ENCODE results near the gene VANGL1. TPM values are rescaled to one million over a fixed set of nuclear protein-coding genes. Genes with fewer than 3 reads are reported as not detected.

VANGL1 gene
- total and polyA plus RNA-seq, 4 donors, result 2.5 to 6.8 (median 3.5) TPM

- no peaks in the 10 kb centered on the region for H3K27me3 ChIP-seq (ENCODE audit: control insufficient read depth in 4 of 4, insufficient read depth in 4 of 4, low read length in 3 of 4)
Observed at GRCh38 chr1:115649964-115650363, 8.2 kb downstream of the VANGL1 start.

More at GRCh38 chr1:115649964-115650363, 8.2 kb downstream of the VANGL1 start:
- Histone ChIP-seq H3K4me1 (ENCODE audit: control insufficient read depth in 4 of 4, insufficient read depth in 4 of 4, low read length in 3 of 4) (peaks cover 0 to 5% (median 0%) of the 10 kb centered on the region in 4 donors), H3K36me3 (ENCODE audit: control insufficient read depth in 4 of 4, insufficient read depth in 3 of 4, low read depth in 1 of 4, low read length in 3 of 4) (peaks cover 0 to 4% (median 3%) of the 10 kb centered on the region in 4 donors), H3K27ac (ENCODE audit: low read depth in 1 of 2, low read length in 2 of 2) (no peak overlapping the region), H3K9ac (ENCODE audit: low read depth in 1 of 2, low read length in 2 of 2) (no peak overlapping the region), H3K4me3 (ENCODE audit: low read depth in 1 of 3, low read length in 3 of 3) (no peak overlapping the region), H3K9me3 (ENCODE audit: control insufficient read depth in 4 of 4, low read length in 3 of 4) (no peaks in the 10 kb centered on the region)
- TF ChIP-seq ZBTB33 (IDR thresholded peaks at IDR 0.05) (no peak), HNF4G (IDR thresholded peaks at IDR 0.05) (no peak), HNF4A (conservative IDR thresholded peaks at IDR 0.05) (no peak), CTCF (IDR thresholded peaks at IDR 0.05; ENCODE audit: low read depth, low read length, missing input control) (no peak), RXRA (IDR thresholded peaks at IDR 0.05) (no peak), FOXA1 (IDR thresholded peaks at IDR 0.05) (no peak), SP1 (IDR thresholded peaks at IDR 0.05) (no peak), EGR1 (IDR thresholded peaks at IDR 0.05; ENCODE audit: low read depth in 2 of 2) (no peak), TAF1 (conservative IDR thresholded peaks at IDR 0.05) (no peak), JUND (IDR thresholded peaks at IDR 0.05) (no peak), MAX (IDR thresholded peaks at IDR 0.05) (no peak), RAD21 (IDR thresholded peaks at IDR 0.05) (no peak), NR2F2 (IDR thresholded peaks at IDR 0.05) (no peak), REST (IDR thresholded peaks at IDR 0.05) (no peak), ATF3 (IDR thresholded peaks at IDR 0.05) (no peak), GABPA (IDR thresholded peaks at IDR 0.05 in 1 of 2, conservative IDR thresholded peaks at IDR 0.05 in 1 of 2) (no peak), FOXA2 (IDR thresholded peaks at IDR 0.05) (no peak), YY1 (IDR thresholded peaks at IDR 0.05) (no peak)
- WGBS, result 76% methylated on average over 3 of the region's 3 CpGs
- DNase-seq (ENCODE audit: low spot score), result no peak

All from liver (tissue), 9 donors.